Mononuclear cell (primary cell): ENCODE results near the gene SYTL4. TPM values are rescaled to one million over a fixed set of nuclear protein-coding genes. Genes with fewer than 3 reads are reported as not detected.

Experiments used
- H3K27me3 ChIP-seq: 2 replicates; pipeline ENCODE4 v1.6.0; 2011; ENCODE audit warnings: low read length, control low read depth; ENCODE audit not compliant: insufficient read depth
- H3K4me1 ChIP-seq: 2 replicates; pipeline ENCODE4 v1.5.1; 2011; ENCODE audit warnings: mild to moderate bottlenecking, low read length, control low read depth; ENCODE audit not compliant: insufficient read depth
- H3K4me3 ChIP-seq: 2 replicates; pipeline ENCODE4 v1.5.1; 2011; ENCODE audit warnings: mild to moderate bottlenecking, low read length, moderate library complexity
- H3K9me3 ChIP-seq: 2 replicates; pipeline ENCODE4 v1.5.1; 2011; ENCODE audit warnings: low read depth, mild to moderate bottlenecking, control low read depth, low read length
- total RNA-seq: library from RNA; depleted of rRNA; stranded (reverse); fragments of >200 nt; gene quantifications from one replicate; pipeline ENCODE4 v1.2.3, GENCODE V29; 2012

Gene SYTL4
- total RNA-seq, 1 donor = 2.2 TPM

- no peaks in the 10 kb centered on the region for H3K9me3 ChIP-seq
- H3K4me1 ChIP-seq = peaks cover 5% of the 10 kb centered on the region
- no peak overlapping the region for H3K4me3 ChIP-seq
- H3K27me3 ChIP-seq = no peaks in the 10 kb centered on the region
Measured at GRCh38 chrX:100674705-100675104, 57.2 kb downstream of the SYTL4 start.

DNA sequence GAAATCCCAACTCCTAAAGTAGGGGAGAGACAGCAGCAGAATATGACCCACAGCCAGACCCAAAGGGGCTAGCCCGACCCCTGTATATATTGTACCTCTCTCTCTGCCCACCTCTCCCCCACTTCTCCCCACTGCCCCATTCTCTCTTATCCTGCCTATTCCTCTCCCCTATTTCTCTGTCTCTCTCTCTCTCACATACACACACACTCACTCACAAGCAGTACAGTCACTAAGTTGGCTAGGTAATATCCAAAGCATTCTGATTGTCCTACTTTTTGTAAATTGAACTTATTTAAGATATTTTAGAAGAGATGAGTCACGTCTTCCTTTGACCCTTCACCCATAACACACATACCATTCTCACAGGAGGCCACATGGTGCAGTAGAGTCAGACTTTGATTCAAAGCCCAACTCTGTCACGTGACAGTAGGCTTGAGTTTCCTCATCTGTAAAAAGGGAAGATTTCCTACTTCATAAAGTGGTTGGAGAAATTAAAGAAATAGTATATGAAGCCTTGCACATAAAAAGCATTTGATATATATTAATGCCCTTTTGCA is 58.4 kb downstream of the SYTL4 start:
- H3K4me1 ChIP-seq = peaks cover 5% of the 10 kb centered on the region
- no peak overlapping the region for H3K4me3 ChIP-seq
- no peaks in the 10 kb centered on the region for H3K9me3 ChIP-seq
- no peaks in the 10 kb centered on the region for H3K27me3 ChIP-seq

GRCh38 chrX:100672966-100673365 is 59.0 kb downstream of the SYTL4 start:
- no peaks in the 10 kb centered on the region for H3K27me3 ChIP-seq
- H3K9me3 ChIP-seq = no peaks in the 10 kb centered on the region
- H3K4me3 ChIP-seq = no peak overlapping the region
- peaks cover 5% of the 10 kb centered on the region for H3K4me1 ChIP-seq

DNA sequence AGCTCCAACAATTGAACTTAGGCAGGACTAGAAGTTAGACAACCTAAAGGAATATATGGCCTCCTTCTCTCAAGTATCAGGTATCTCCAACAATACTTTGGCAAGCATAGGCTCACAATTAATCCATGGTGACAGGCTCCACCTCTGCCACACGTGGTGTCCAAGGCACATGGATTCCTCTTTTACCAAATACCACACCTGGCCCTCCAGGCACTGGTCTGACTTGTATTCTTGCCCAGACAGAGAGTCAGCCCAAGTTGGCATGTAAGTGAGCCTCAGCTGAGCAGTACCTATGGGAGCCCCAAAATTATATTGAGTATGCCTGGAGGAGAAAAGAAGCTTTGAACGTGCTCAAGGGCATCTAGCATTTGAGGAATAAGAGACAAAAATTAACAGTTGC is 68.3 kb downstream of the SYTL4 start:
- Histone ChIP-seq H3K9me3 (no peaks in the 10 kb centered on the region), H3K4me1 (no peaks in the 10 kb centered on the region), H3K27me3 (no peaks in the 10 kb centered on the region), H3K4me3 (no peak overlapping the region)

DNA sequence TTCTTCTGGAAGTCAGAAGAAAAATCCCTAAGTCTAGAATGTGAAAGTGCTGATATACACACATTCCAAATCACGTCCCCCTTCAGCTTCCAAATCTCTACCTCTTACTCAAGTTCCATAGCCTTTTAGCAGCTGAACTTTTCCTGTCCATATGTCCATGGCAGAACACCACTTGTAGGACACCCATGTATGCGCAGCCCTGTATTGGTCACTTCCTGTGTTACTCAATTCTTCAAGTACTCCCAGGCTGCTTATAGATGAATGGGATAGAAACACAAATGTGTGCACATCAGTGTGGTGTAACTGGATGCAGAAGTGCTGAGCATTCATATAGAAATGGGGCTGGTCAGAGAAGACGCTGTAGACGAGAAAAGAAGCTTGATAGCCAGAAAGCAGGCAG is 69.1 kb downstream of the SYTL4 start:
- H3K27me3 ChIP-seq = no peaks in the 10 kb centered on the region
- H3K4me3 ChIP-seq = no peak overlapping the region
- H3K9me3 ChIP-seq = no peaks in the 10 kb centered on the region
- no peaks in the 10 kb centered on the region for H3K4me1 ChIP-seq

DNA sequence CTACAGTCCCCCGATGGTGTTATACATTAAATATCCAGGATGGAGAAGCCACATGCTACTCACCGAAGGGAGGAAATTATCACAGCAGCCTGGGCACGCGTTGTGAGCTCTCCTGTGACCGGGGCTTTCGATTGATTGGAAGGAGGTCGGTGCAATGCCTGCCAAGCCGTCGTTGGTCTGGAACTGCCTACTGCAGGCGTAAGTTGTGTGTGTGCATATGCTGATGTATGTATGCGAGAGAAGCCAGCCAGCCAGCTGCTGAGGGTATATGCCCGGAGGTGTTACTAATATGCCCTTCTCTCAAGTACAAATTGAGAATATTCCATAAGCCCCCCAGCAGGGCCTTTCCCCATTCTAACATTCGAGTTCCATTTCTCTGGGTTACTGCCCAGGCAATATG is 69.8 kb downstream of the SYTL4 start:
- Histone ChIP-seq H3K27me3 (no peaks in the 10 kb centered on the region), H3K9me3 (no peaks in the 10 kb centered on the region), H3K4me1 (no peaks in the 10 kb centered on the region), H3K4me3 (no peak overlapping the region)

DNA sequence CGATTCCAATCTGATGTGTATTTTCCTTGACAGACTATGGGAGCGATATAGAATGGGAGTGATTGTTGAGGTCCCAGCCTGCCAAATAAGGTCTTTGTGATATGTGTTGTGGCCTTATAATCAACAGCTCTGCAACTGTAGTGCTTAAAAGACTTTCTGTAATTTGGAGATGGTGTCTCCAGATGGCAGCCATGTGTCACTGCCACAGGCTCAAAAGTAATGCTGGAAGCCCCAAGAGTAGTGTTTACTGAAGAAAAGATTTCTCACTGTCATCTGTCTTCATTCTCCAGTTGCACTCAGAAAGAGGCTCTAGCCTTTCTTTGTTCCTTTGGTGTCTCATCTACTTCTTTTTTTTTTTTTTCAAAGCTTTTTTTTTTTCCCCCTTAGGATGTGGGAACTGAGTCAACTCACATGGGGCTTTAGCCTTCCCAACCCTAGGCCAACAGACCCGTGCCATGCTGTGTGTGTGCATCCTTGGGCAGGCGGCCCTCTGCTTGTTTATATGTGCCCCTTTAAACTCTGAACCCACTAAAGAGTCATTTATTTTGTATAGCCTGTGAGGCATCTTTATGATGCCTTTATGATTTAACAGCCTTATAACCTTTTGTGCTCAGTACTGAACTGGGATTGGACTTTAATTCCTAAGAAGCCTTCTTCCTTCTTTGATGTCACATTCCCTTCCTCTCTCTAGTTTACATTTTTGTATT is 72.3 kb downstream of the SYTL4 start:
- Histone ChIP-seq H3K4me1 (no peaks in the 10 kb centered on the region), H3K9me3 (no peaks in the 10 kb centered on the region), H3K4me3 (no peak overlapping the region), H3K27me3 (no peaks in the 10 kb centered on the region)

DNA sequence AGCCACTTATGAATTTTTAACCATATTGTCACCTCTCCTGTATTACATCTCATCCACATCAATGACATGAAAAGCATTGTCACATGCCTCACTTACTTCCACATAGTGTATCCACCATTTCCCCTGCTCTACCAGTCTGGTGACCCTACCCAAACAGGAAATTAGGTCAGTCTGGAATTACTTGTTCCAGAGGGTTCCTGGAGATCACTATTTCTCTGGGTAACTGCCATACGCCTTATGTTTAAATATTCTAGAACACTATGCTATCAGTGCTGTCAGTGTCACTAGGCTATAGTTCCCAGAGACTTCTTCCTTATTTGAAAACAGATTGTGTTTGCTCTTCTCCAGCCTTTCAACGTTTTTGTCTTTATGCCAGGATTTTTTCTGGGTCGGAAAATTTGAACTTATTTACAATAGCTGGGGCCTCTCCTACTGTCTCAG is 73.0 kb downstream of the SYTL4 start:
- Histone ChIP-seq H3K4me1 (no peaks in the 10 kb centered on the region), H3K4me3 (no peak overlapping the region), H3K27me3 (no peaks in the 10 kb centered on the region), H3K9me3 (no peaks in the 10 kb centered on the region)

GRCh38 chrX:100654261-100654660 is 77.7 kb downstream of the SYTL4 start:
- Histone ChIP-seq H3K4me1 (no peaks in the 10 kb centered on the region), H3K4me3 (no peak overlapping the region), H3K9me3 (no peaks in the 10 kb centered on the region), H3K27me3 (no peaks in the 10 kb centered on the region)

DNA sequence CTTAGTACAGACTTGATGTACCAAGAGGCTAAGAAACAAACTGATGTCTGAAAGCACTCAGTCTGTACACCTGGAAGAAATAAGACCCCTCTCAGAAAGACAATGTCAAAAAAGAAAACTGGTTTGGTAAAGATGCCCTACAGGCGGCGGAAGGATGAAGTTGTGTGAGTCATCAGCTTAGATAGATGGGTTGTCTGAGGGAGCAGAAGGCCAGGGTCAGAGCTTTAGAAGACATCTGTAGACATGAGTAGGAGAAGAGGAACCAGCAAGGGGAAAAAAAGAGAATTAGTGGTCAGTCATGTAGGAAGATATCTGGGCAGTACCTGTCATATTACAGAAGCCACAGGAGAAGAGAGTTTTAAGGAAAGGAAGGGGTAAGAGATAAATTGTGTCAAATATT is 79.7 kb downstream of the SYTL4 start:
- no peaks in the 10 kb centered on the region for H3K27me3 ChIP-seq
- no peaks in the 10 kb centered on the region for H3K9me3 ChIP-seq
- no peaks in the 10 kb centered on the region for H3K4me1 ChIP-seq
- no peak overlapping the region for H3K4me3 ChIP-seq

DNA sequence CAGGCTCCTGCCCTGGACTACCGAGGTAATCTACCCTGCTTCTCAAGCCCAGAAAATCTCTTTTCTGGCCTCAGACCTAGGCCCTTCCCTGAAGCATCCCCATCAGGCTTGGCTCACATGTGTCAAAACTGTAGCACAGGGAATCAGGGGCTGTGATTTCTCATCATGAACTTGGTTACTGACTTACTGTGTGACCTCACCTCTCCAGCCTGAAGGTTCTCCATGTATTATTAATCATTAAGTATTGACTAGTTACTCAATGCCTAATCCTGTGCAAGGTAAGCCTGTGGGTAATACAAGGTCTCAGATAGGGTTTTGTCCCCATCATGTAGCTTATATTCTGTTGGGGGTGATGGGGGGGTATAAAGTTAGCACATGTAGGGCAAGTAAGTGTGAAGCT is 81.1 kb downstream of the SYTL4 start:
- no peaks in the 10 kb centered on the region for H3K4me1 ChIP-seq
- H3K9me3 ChIP-seq = no peaks in the 10 kb centered on the region
- no peak overlapping the region for H3K4me3 ChIP-seq
- no peaks in the 10 kb centered on the region for H3K27me3 ChIP-seq

GRCh38 chrX:100649550-100650356 is 82.2 kb downstream of the SYTL4 start:
- Histone ChIP-seq H3K4me3 (no peak overlapping the region), H3K9me3 (no peaks in the 10 kb centered on the region), H3K27me3 (no peaks in the 10 kb centered on the region), H3K4me1 (no peaks in the 10 kb centered on the region)

DNA sequence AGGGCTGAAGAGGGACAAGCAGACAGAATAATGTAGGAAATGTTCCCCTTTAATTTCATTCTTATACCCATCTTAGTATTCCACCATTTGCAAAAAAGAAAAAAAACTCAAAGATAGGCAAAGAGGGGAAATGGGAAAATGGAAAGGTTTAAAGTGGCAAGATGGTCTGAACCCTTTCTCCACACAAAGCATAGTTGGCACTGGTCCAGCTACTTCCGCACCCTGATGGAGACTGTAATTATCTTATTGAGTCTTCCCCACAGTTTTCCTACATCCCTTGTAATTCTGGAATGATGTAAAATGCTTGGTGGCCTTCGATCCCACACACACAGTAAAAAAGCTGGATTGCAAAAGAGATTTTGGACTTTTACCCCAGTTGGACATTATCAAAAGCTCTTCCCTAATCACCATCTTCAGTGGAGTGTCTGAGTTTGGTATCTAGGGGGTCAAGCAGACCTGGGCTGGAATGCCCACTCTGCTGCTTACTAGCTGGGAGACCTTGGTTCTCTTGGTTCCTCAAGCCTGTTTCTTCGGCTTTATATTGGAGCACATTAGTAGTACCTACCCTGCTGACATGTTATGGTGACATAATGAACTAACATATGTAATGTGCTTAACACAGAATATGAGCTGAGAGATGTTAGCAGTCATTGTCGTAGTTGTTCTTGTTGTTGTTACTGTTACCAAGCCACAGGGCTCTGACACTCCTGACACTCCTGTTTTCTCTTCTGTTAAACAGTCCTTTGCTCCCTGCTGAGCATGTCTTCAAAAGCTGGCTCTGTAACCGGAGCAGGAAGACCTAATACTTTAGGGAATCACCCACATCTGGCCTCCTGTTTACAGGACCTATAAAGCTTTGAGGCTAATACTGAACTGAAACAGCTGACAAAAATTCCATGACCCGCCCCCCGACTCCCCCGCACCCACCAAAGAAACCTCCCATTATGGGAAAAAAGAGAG is 83.2 kb downstream of the SYTL4 start:
- Histone ChIP-seq H3K4me3 (no peak overlapping the region), H3K4me1 (no peaks in the 10 kb centered on the region), H3K9me3 (no peaks in the 10 kb centered on the region), H3K27me3 (no peaks in the 10 kb centered on the region)

GRCh38 chrX:100647739-100648138 is 84.2 kb downstream of the SYTL4 start:
- Histone ChIP-seq H3K9me3 (no peaks in the 10 kb centered on the region), H3K4me3 (no peak overlapping the region), H3K4me1 (no peaks in the 10 kb centered on the region), H3K27me3 (no peaks in the 10 kb centered on the region)

DNA sequence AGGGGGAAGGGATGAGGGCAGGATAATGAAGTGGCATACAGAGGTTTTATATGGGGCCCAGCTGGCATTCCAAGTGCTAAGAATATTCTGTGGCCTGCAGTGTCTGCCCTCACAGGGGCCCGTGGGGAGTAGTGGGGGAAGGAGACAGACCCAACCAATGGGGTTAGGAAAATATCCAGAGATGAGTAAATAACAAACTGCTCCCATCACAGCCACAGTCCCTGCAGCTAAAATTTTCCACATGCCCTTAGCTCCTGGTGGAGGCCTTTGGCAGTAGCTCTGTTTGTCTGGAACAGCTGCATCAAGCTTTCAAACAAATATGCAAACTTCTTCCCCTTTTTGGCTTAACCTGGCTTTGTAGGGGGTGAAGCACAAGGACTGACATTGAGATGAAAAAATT is 84.8 kb downstream of the SYTL4 start:
- Histone ChIP-seq H3K27me3 (no peaks in the 10 kb centered on the region), H3K4me3 (no peak overlapping the region), H3K9me3 (no peaks in the 10 kb centered on the region), H3K4me1 (no peaks in the 10 kb centered on the region)
